HK-2 (cell line): ENCODE data around the gene NIM1K.
"Not testable (repeated sequence)": the region's sequence is repeated elsewhere in the genome, so short reads cannot be mapped to it uniquely, and the experiment has no call there.

ENCODE experiments used
- DNase-seq: peaks from one replicate; pipeline ENCODE4 v3.0.0-alpha.2; 2018; ENCODE audit not compliant: unreplicated experiment

The NIM1K gene

DNA sequence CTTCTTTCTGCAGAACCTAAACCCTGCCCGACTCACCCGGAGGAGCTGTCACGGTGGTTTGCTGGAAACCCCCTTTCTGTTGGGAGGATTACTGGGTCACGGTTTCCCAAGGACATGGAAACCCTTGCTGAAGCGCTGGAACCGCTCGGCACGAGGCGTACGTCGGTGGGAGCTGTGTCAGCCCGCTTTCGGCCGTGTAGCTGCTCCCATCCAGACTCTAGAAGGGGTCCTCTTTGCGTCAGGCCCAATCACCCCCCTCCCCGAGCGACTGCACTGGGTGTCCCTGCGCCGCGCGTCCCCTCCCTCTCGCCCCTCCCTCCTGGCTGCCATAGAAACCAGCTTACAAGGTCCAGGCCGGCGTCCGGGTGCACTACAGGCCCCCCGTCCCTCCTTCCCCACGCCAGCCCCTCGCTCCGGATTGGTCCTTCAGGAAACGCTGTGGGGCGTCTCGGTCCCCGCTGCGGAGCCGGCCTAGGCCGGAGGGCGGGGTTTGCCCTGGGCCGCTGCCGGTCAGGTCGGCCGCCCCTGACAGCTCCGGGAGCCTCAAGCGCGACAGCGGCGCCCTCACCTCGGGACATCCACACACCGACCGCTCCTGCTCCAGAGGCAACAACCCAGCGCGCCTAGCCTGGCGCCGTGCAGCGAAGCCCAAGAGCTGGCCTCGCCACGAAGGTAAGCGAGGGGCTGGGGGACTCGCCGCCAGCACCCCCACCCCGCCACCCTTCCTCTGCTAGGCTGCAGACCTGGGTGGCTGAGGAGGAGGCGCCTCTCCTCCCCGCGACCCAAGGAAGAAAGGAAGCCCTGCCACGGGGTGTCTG is at the start of gene NIM1K:
NIM1K (plus strand) TSS at position 486 of the 818 bp plus-strand sequence. CDS start 53,551 bp downstream, outside the sequence.
- DNase-seq, result peak; percentile 61

DNA sequence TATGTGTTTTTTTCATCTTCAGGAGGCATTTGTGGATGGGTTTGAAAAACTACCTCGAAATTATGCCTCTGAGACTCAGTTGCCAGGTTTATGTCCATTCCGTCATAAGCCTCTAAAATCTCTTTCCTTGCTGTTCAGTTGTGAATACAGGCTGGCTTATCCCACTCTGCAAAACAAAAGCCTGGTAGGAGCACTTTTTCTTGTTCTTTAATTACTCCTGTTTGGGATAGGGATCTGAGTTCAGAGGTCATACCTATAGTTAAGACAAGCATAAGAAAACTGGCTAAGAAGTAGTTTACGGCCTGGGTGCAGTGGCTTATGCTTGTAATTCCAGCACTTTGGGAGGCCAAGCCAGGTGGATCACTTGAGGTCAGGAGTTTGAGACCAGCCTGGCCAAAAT is 47.0 kb upstream of the NIM1K start:
- DNase-seq, result no peak

DNA sequence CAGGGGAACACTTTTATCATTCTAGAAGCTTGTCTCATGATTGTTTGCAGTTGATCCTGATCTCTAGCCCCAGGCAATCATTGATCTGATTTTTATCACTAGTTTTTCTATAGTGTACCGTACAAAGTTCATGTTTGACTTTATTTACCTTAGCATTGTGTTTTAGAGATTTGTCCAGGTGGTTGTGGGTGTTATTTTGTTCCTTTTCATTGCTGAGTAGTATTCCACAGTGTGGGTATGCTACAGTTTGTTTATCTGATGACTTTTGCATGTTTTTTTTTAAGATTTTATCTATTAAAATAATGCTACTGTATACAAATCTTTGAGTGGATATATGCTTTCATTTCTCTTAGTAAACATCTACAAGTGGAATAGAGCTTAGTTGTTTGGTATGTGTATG is 45.1 kb upstream of the NIM1K start:
- DNase-seq, result no peak

DNA sequence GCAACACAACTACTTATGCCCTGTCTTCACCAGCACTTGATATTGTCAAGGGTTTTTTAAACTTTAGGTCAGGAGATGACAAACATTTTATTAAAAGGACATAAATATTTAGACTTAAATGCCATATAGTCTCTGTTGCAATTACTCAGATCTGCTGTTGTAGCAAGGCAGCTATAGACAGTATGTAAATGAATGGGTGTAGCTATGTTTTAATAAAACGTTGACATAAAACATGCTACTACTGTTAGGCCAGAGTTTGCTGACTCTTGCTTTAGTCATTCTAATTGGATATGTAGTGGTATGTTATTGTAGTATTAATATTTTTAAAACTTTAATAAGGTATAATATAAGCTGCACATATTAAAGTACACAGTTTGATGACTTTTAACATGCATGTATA is 43.6 kb upstream of the NIM1K start:
- DNase-seq, result no peak

DNA sequence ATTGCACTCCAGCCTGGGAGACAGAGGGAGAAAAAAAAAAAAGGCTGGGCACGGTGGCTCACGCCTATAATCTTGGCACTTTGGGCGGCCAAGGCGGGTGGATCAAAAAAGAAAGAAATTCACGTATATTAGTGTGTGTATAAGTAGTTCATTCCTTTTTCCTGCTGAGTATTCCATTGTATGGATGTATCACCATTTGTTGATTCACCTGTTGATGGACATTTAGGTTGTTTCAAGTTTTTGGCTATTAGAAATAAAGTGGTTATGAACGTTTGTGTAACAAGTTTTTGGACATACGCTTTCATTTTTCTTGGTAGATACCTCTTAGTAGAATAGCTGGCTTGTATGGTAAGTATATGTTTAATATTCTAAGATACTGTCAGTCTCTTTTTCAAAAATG is 42.8 kb upstream of the NIM1K start:
- DNase-seq, result no peak

DNA sequence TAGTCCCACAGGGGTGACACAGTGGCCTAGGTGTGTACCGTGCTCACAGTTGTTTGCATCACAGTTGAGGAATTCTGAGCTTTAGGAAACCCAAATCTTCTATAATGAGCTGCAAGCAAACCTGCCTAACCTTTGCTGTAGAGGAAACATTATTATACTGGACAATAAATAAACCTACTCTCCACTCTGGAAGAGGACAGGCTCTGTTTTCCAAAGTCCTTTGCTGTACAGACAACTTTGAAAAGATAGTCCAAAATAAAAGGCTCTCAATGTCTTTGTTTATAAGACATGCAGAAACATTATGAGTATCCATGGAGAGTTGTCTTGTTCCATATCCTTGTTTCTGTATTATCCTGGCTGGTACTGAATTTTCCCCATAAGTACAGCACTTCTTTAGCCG is 42.0 kb upstream of the NIM1K start:
- DNase-seq, result no peak

DNA sequence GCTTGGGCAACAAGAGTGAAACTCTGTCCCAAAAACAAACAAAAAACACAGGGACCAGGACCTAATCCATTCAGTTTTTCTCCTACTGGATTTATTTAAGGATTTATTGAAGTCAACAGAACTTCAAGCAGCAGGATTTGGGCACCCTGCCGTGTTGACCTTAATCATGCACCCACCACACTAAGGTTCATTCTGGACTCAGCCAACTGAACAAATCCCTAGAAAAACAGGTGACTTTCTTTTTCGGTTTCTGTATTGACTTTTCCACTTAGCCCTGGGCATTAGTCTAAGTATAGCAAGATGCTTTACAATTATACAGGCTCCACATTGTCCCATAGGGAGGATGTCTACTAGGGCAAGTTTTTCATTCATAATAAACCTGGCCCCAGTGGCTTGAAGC is 41.3 kb upstream of the NIM1K start:
- no peak for DNase-seq

DNA sequence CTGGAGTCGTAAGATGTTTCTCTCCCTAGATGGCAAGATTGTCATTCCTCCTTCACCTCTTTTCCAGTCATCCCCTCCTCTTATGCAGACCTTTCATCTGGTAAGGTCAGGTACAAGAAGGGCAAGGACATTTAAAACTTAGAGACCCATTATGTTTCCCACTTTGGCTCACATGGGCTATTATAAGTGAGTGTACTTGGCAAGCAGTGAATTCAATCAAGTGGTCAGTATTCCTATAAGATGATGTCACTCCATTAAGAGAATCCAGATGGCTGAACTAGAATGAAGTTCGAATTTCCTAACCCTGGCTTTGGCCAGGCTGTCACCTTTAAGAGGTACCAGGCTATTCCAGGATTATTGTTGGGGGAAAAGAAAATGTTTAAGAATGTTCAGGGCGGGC is 39.1 kb upstream of the NIM1K start:
- DNase-seq, result no peak

DNA sequence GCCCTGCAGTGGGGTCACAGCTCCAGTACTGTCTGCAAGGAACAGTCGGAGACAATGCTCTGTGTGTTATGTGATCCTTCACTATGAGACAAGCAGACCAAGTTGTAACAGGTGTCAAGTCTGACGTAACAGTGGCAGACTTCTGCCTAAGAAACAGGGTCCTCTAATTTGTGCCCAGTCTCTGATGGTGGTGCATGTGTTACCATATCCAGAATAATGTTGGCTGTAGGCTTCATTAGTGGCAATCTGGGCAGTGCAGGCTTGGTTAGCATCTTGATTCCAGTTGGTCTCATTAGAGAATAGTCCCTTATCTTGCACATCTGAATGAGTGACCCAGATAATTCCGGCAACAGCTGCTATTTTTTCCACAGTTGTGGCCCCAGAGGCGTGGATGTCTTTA is 37.6 kb upstream of the NIM1K start:
- no peak for DNase-seq

DNA sequence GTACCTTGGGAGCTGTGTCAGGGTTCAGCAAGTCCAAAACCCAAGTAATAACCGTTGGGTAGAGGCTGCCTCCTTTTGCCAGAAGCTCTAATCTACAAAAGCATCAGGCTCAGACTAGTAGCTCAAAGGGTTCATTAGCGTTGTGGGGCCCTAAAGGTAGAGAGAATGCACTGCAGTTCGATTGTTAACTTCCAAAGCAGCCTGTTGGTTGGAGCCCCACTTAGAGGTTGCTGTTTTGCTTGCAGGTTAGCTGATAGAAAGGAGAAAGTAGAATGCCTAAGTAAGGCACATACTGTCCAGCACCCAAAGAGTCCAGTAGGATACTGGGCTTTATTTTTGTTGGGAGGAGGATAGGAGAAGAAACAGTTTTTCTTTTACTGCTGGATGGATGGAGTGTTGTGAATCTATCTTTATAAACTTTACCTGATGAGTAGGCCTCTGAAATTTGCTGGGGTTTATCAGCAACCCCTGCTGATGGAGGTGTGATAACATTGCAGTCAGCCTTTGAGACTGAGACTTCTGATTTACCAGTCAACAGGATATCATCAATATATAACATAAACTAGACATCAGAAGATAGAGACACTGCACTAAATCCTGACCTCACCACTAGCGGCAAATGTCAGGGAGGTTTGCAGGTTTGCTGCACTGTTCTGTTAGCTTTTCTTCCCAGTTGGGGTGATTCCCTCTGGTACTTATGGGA is 36.5 kb upstream of the NIM1K start:
- no peak for DNase-seq

DNA sequence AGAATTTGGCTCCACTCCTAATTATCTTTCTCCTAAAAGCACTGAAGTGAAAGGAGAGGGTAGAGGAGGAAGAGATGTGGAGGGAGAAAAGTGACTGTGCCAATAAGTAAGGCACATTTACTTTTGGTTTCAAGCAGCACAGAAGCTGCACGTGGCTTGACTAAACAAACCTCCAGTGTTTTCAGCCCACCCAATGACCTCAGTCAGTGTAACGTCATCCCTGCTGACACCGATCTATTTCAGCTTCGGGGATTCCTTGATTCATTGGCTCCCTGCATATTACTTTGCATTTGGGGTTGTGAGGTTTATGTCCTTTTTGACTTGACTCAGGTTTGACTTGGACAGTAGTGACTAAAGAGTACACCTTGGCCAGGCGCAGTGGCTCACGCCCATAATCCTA is 35.6 kb upstream of the NIM1K start:
- no peak for DNase-seq

DNA sequence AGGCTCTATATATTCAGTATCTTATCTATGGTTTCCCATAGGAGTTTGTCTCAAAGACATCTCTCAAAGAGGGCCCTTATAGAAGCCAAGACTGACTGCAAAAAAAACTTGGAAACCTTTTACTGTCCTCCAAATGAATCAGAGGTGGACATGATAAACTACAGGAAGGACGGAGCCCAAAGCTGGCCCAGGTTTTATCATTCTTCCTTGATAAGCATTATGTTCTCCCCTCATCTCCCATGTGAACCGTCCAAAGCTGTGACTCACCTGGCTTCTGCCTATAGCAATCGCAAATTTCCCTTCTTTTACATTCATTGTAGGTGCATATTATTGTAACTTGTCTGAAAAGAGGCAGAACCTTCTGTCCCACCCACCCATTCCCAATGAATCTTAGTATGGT is 35.0 kb upstream of the NIM1K start:
- no peak for DNase-seq

DNA sequence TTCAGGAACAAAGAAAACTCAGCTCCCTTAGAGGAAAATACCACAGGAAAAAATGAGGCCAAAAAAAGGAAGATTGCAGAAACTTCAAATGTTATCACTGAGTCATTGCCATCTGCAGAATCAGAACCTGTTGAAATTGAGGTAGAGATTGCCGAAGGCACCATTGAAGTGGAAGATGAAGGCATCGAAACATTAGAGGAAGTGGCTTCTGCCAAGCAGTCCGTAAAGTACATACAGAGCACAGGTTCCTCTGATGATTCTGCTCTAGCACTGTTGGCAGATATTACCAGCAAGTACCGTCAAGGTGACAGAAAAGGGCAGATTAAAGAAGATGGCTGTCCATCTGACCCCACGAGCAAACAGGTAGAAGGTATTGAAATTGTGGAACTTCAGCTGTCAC is 30.8 kb upstream of the NIM1K start:
- no peak for DNase-seq

DNA sequence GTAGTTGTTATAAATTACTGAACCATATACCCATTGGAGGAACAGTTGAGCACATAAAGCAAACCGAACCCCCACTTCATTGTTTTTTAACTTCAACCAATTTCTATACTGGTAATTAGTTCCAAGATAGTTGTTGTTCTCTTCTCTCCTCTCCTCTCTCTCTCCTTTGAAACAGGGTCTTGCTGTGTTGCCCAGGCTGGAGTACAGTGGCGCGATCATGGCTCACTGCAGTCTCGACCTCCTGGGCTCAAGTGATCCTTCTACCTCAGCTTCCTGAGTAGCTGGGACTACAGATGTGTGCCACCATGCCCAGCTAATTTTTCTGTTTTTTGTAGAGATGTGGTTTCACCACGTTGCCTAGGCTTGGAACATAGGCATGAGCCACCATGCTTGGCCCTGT is 27.2 kb upstream of the NIM1K start:
- DNase-seq, result not testable (repeated sequence)

DNA sequence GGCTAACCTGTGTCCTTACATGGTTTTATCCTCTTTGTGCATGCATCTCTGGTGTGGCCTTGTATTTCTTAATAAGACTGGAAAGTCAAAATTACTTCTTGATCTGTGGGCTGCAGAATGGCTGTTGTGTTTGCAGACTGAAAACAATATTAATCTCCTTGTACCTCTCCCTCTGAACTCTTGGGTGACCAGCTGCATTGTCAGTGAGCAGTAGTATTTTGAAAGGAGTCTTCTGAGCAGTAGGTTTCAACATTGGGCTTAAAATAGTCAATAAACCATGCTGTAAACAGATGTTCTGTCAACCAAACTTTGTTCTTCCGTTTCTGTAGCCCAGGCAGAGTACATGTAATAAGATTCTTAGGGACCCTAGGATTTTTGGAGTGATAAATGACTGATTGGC is 26.7 kb upstream of the NIM1K start:
- DNase-seq, result no peak

DNA sequence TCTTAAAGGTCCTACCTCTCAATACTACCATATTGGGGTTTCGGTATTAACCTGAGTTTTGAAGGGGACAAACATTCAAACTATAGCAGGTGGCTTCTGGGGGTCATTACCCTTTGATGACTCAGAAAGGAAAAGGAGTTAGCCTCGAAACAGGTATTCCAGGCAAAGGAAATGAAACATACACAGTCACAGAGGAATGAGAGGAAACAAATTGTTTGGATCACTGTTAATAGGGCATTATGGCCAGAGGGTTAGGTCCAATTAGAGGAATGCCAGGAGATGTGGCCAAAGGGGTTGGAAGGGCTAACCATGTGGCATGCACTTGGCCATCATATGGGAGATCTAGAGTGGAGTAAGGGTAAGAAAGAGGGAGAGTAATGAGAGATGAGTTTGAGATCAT is 23.9 kb upstream of the NIM1K start:
- DNase-seq, result no peak

DNA sequence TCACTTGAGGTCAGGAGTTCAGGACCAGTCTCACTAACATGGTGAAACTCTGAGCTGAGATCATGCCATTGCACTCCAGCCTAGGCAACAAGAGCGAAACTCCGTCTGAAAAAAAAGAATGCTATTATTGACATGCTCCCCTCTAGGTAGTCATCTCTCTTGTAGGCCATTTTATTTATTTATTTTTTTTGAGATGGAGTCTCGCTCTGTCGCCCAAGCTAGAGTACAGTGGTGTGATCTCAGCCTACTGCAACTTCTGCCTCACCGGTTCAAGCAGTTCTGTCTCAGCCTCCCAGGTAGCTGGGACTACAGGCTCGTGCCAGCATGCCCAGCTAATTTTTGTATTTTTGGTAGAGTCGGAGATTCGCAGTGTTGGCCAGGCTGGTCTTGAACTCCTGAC is 20.6 kb upstream of the NIM1K start:
- peak; percentile 13 for DNase-seq

DNA sequence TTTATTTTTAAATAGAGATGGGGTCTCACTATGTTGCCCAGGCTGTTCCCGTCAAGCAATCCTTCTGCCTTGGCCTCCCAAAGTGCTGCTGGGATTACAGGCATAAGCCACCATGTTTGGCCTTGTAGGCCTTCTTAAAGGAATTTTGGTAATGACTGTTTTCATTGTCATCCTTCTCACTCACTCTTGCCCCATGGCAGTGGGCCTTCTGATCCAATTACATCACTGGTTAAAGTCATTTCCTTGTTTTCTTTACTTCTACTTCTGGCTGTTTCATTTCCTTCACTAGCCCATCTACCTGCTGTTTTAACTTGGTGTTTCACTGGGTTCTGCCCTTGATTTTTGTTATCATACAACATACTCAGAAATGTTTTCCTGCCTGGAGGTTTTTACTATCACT is 20.1 kb upstream of the NIM1K start:
- DNase-seq, result no peak

DNA sequence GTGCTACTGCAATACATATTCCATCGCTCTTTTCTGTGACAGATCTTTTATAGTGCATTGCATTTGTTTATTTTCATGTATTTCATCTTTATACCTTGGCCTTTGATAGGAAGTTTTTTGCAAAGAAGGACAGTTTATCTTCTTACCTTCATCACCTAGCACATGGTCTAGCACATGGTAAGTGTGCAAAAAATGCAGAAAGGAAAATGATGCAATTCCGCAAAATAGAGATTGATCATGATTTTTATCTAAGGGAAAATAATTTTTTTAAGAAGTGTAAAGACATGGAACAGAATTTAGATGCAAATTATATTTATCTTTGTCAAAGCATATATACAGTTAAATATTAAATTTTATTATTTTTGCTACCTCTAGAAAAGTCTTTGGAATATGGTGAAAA is 19.2 kb upstream of the NIM1K start:
- DNase-seq, result no peak

DNA sequence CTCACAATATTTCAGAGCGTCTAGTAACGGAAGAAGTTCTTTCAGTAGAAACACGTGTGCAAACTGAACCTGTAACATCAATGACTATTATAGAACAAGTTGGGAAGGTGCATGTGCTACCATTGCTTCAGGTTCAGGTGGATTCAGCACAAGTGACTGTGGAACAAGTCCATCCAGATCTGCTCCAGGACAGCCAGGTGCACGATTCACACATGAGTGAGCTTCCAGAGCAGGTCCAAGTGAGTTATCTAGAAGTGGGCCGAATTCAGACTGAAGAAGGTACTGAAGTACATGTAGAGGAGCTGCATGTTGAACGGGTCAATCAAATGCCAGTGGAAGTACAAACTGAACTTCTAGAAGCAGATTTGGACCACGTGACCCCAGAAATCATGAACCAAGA is 17.4 kb upstream of the NIM1K start:
- no peak for DNase-seq

DNA sequence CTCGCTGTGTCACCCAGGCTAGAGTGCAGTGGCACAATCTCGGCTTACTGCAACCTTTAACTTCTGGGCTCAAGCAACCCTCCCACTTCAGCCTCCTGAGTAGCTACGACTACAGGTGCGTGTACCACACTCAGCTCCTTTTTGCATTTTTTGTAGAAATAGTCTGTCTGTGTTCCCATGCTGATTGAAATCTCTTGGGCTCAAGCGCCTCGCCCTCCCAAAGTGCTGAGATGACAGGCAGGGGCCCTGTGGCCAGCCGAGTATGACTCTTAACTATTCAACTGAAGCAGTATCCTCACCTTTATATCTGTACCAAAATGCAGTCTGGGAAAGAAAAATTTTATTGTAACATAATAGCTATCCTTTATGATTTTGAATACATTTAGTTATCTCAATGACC is 12.2 kb upstream of the NIM1K start:
- no peak for DNase-seq

DNA sequence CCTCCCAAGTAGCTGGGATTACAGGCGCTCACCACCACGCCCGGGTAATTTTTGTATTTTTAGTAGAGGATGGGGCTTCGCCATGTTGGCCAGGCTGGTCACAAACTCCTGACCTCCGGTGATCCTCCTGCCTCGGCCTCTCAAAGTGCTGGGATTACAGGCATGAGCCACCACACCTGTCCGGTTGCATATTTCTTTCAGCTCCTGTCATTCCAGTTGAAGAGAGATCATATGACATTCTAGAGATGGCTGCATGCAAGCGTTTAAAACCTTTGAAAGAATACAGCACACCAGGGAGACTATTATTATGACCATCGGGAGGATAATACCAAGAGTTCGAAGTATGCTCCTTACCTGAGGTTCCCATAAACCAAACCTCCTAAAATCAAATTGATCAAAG is 9.6 kb upstream of the NIM1K start:
- no peak for DNase-seq

DNA sequence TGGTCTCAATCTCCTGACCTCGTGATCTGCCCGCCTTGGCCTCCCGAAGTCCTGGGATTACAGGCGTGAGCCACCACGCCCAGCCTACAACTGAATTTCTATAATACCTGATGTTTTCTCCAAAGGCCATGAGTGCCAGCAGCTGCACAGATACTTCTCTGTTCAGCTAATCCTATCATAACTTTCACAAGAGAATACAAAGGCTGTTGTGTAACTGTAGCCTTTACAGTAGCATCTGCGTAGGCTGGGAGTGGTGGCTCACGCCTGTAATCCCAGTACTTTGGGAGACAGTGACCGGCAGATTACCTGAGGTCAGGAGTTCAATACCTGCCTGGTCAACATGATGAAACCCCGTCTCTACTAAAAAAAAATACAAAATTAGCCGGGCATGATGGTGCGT is 8.9 kb upstream of the NIM1K start:
- DNase-seq, result not testable (repeated sequence)
